GM19468 (cell line): ENCODE results near the gene EPHA6.
A peak's percentile ranks its signal among the peaks of the same experiment; 100 is the strongest.

Experiments
- ATAC-seq: cut with Tn5 transposase; IDR thresholded peaks from one replicate; pipeline ENCODE4 v1.9.1; 2021; ENCODE audit warnings: mild to moderate bottlenecking, moderate library complexity, moderate number of reproducible peaks; ENCODE audit not compliant: unreplicated experiment; ENCODE audit errors: extremely low read depth

The EPHA6 gene

GRCh38 chr3:97738761-97739160, 924.4 kb downstream of the EPHA6 start:
- no peak for ATAC-seq

GRCh38 chr3:97742036-97742435, 927.6 kb downstream of the EPHA6 start:
- no peak for ATAC-seq

GRCh38 chr3:97744289-97744688, 929.9 kb downstream of the EPHA6 start:
- ATAC-seq: no peak

GRCh38 chr3:97763586-97764406, 949.4 kb downstream of the EPHA6 start:
- no peak for ATAC-seq

- ATAC-seq: peak; percentile 95
Observed at GRCh38 chr3:97764407-97765238, 950.2 kb downstream of the EPHA6 start, which contains the start of gene ARL6. TSS of gene ARL6 (plus strand) at chr3:97764758. CDS start at chr3:97768108, 3,350 bp downstream.

GRCh38 chr3:97765336-97765735, 950.9 kb downstream of the EPHA6 start:
- ATAC-seq: no peak

GRCh38 chr3:97772926-97773325, 958.5 kb downstream of the EPHA6 start:
- no peak for ATAC-seq

- ATAC-seq: no peak
Observed at GRCh38 chr3:97778152-97778551, 963.8 kb downstream of the EPHA6 start.

- no peak for ATAC-seq
Observed at GRCh38 chr3:97793420-97794019, 979.1 kb downstream of the EPHA6 start.

- ATAC-seq: no peak
Observed at GRCh38 chr3:97795951-97796350, 981.6 kb downstream of the EPHA6 start.
